IMR-90 (cell line): Measurements from ENCODE around the gene TBC1D8. TPM values are rescaled to one million over a fixed set of nuclear protein-coding genes. Genes with fewer than 3 reads are reported as not detected.

ENCODE experiments used
- ATAC-seq: fragments of 200-7000 bp; cut with Tn5 transposase; 2 replicates; pipeline ENCODE4 v1.9.1; 2020; ENCODE audit warnings: low read depth, mild to moderate bottlenecking, moderate library complexity
- BruUV-seq: library from RNA; stranded (reverse); fragments of 400-500 nt; replicated peaks from 2 replicates; lab custom pipeline; 2021; lab: Mats Ljungman, UMichigan
- CTCF ChIA-PET: fragments of 300-600 bp; formaldehyde crosslinking; extraction: SDS; loops from one replicate; lab custom pipeline; 2021; ENCODE audit warnings: antibody characterized with exemption; lab: Yijun Ruan, JAX
- POLR2A ChIA-PET: fragments of 300-600 bp; sonication (Branson Sonifier 250); formaldehyde crosslinking; loops from one replicate; lab custom pipeline; 2022; ENCODE audit warnings: antibody characterized with exemption; ENCODE audit not compliant: unreplicated experiment; lab: Charles Lee
- DNase-seq: peaks from one replicate; pipeline ENCODE4 v3.0.0; 2013
- H2AFZ ChIP-seq: replicated peaks from 2 replicates; pipeline ENCODE3; 2013; ENCODE audit warnings: low read length, mild to moderate bottlenecking; ENCODE audit not compliant: poor library complexity
- H2AK5ac ChIP-seq: 2 replicates; pipeline ENCODE4 v1.6.1; 2013; ENCODE audit warnings: low read depth, low read length, inconsistent platforms
- H2AK9ac ChIP-seq: replicated peaks from 2 replicates; pipeline ENCODE3; 2013; ENCODE audit warnings: mild to moderate bottlenecking, low read depth, low read length, moderate library complexity; ENCODE audit not compliant: poor library complexity
- H2BK120ac ChIP-seq: 2 replicates; pipeline ENCODE4 v1.6.1; 2013; ENCODE audit warnings: low read depth, low read length, inconsistent platforms
- H2BK15ac ChIP-seq: 3 replicates; pipeline ENCODE4 v1.6.1; 2013; ENCODE audit warnings: low read depth, low read length, inconsistent platforms
- H2BK20ac ChIP-seq: 2 replicates; pipeline ENCODE4 v1.6.1; 2013; ENCODE audit warnings: low read depth, mild to moderate bottlenecking, inconsistent platforms, low read length, moderate library complexity
- H2BK5ac ChIP-seq: 2 replicates; pipeline ENCODE4 v1.6.1; 2013; ENCODE audit warnings: mild to moderate bottlenecking, low read depth, low read length, inconsistent platforms; ENCODE audit not compliant: poor library complexity, severe bottlenecking
- H3K14ac ChIP-seq: replicated peaks from 2 replicates; pipeline ENCODE4 v1.6.1; 2013; ENCODE audit warnings: low read depth, low read length, inconsistent platforms
- H3K18ac ChIP-seq: 2 replicates; pipeline ENCODE4 v1.6.1; 2013; ENCODE audit warnings: low read depth, low read length, control low read depth
- H3K23ac ChIP-seq: 2 replicates; pipeline ENCODE4 v1.6.1; 2013; ENCODE audit warnings: low read depth, low read length, inconsistent platforms
- H3K27ac ChIP-seq: 2 replicates; pipeline ENCODE4 v1.5.1; 2013; ENCODE audit warnings: mild to moderate bottlenecking, control low read depth, low read length; ENCODE audit not compliant: insufficient read depth
- H3K27me3 ChIP-seq: 2 replicates; pipeline ENCODE4 v1.6.1; 2013; ENCODE audit warnings: low read length; ENCODE audit not compliant: control insufficient read depth, insufficient read depth
- H3K36me3 ChIP-seq: 2 replicates; pipeline ENCODE4 v1.6.1; 2013; ENCODE audit warnings: low read length, mixed read lengths; ENCODE audit not compliant: control insufficient read depth, insufficient read depth
- H3K4ac ChIP-seq: 2 replicates; pipeline ENCODE4 v1.6.1; 2013; ENCODE audit warnings: low read depth, low read length, inconsistent platforms
- H3K4me1 ChIP-seq: 2 replicates; pipeline ENCODE4 v1.6.1; 2013; ENCODE audit warnings: low read length, mixed read lengths; ENCODE audit not compliant: control insufficient read depth, insufficient read depth
- H3K4me2 ChIP-seq: 2 replicates; pipeline ENCODE4 v1.6.1; 2013; ENCODE audit warnings: low read depth, mild to moderate bottlenecking, control low read depth, low read length, moderate library complexity
- H3K4me3 ChIP-seq: 2 replicates; pipeline ENCODE4 v1.5.1; 2013; ENCODE audit warnings: low read depth, mild to moderate bottlenecking, control low read depth, low read length, moderate library complexity; ENCODE audit not compliant: insufficient read depth
- H3K56ac ChIP-seq: 2 replicates; pipeline ENCODE4 v1.6.1; 2013; ENCODE audit warnings: low read length, inconsistent platforms; ENCODE audit not compliant: insufficient read depth; ENCODE audit errors: extremely low read depth
- H3K79me1 ChIP-seq, 2 experiments: 2 replicates each; pipeline ENCODE4 v1.6.1; 2013; ENCODE audit warnings: low read length in 2 of 2, inconsistent platforms in 1 of 2, low read depth in 1 of 2
- H3K9ac ChIP-seq: 2 replicates; pipeline ENCODE4 v1.6.1; 2013; ENCODE audit warnings: low read depth, low read length, control low read depth
- H3K9me1 ChIP-seq: 2 replicates; pipeline ENCODE4 v1.6.1; 2013; ENCODE audit warnings: low read length, inconsistent platforms; ENCODE audit not compliant: insufficient read depth
- H3K9me3 ChIP-seq: 2 replicates; pipeline ENCODE4 v1.6.1; 2013; ENCODE audit warnings: low read length; ENCODE audit not compliant: control insufficient read depth, insufficient read depth
- H4K20me1 ChIP-seq: 2 replicates; pipeline ENCODE4 v1.6.1; 2013; ENCODE audit warnings: low read length, inconsistent platforms; ENCODE audit not compliant: insufficient read depth
- H4K5ac ChIP-seq: 2 replicates; pipeline ENCODE4 v1.6.1; 2013; ENCODE audit warnings: mild to moderate bottlenecking, low read depth, low read length, control low read depth
- H4K8ac ChIP-seq, 2 experiments: 2 replicates each; pipeline ENCODE4 v1.6.1; 2013; ENCODE audit warnings: low read depth in 2 of 2, low read length in 2 of 2, control low read depth in 1 of 2, inconsistent platforms in 1 of 2
- H4K91ac ChIP-seq: 2 replicates; pipeline ENCODE4 v1.6.1; 2013; ENCODE audit warnings: low read depth, low read length, inconsistent platforms; ENCODE audit not compliant: insufficient read depth
- BHLHE40 ChIP-seq: fragments of 150-350 bp; IDR thresholded peaks from 2 replicates; pipeline ENCODE4 v1.6.1; 2016; ENCODE audit warnings: mild to moderate bottlenecking, low read depth, low read length
- ELK1 ChIP-seq: fragments of 150-350 bp; IDR thresholded peaks from 2 replicates; pipeline ENCODE4 v1.6.1; 2016; ENCODE audit warnings: low read depth, mild to moderate bottlenecking, low read length, moderate library complexity, borderline replicate concordance
- MXI1 ChIP-seq: IDR thresholded peaks from 2 replicates; pipeline ENCODE4 v1.6.1; 2012; ENCODE audit warnings: low read depth, mild to moderate bottlenecking, low read length, moderate library complexity, borderline replicate concordance
- NFE2L2 ChIP-seq: fragments of 150-350 bp; IDR thresholded peaks from 2 replicates; pipeline ENCODE4 v1.6.1; 2016; ENCODE audit warnings: low read depth, mild to moderate bottlenecking, low read length
- USF2 ChIP-seq: fragments of 150-350 bp; IDR thresholded peaks from 2 replicates; pipeline ENCODE4 v1.6.1; 2017; ENCODE audit warnings: mild to moderate bottlenecking, antibody characterized with exemption, low read length, low read depth
- WGBS, 2 experiments: methylation state at CpG; one replicate each; pipeline versions ENCODE4 v1.1.5 to v1.1.7; 2013; ENCODE audit warnings: missing lambda C conversion rate in 2 of 2; ENCODE audit not compliant: insufficient read length in 1 of 2; ENCODE audit errors: extremely low coverage in 2 of 2; 5-methylcytosine and 5-hydroxymethylcytosine counted together
- dilution Hi-C: fragments of 300-500 bp; cut with HindIII; formaldehyde crosslinking; loops from one replicate; pipeline ENCODE4 v1.14.3; 2018; ENCODE audit warnings: low sequenced_read_pairs; ENCODE audit not compliant: unreplicated experiment
- in situ Hi-C: fragments of 300-500 bp; cut with MboI; formaldehyde crosslinking; loops from 3 replicates; pipeline ENCODE4 v1.14.3; 2019; ENCODE audit warnings: low sequenced_read_pairs, inconsistent platforms, mixed read lengths
- intact Hi-C: fragments of 100-400 bp; cut with micrococcal nuclease; formaldehyde crosslinking; loops from 2 replicates; pipeline ENCODE4 v1.10.0; 2022
- polyA plus RNA-seq, 3 experiments: library from polyadenylated mRNA; depleted of rRNA; stranded (reverse); fragments of >200 nt; gene quantifications; 2 replicates each; pipeline ENCODE4 v1.2.3, GENCODE V29; 2012; ENCODE audit warnings: low replicate concordance in 1 of 3
- total RNA-seq: library from RNA; depleted of rRNA; stranded (reverse); fragments of >200 nt; gene quantifications from 2 replicates; pipeline ENCODE4 v1.2.3, GENCODE V29; 2012

The TBC1D8 gene
- total and polyA plus RNA-seq, 2 of the 4 experiments (the other 2 are of a cell fraction), result 1.3 to 1.5 TPM

GRCh38 chr2:101023327-101024107, 127.7 kb downstream of the TBC1D8 start:
- no peak overlapping the region for H2BK5ac ChIP-seq
- H3K23ac ChIP-seq, result no peak overlapping the region
- H3K27ac ChIP-seq, result no peak overlapping the region
- TF ChIP-seq ELK1 (no peak), MXI1 (no peak), BHLHE40 (no peak), NFE2L2 (no peak), USF2 (no peak)
- no CpG with 5 or more reads among the region's 6 CpGs for WGBS, 2 experiments
- H3K79me1 ChIP-seq, result peaks cover 0 to 14% of the 10 kb centered on the region in 2 experiments; a peak in 2 of 4 replicates
- no peak overlapping the region for H2BK15ac ChIP-seq
- in situ Hi-C loops, result no loop called here
- H2BK120ac ChIP-seq, result no peak overlapping the region
- ChIA-PET POLR2A (no interaction called here), CTCF (no interaction called here)
- H3K4me1 ChIP-seq, result no peaks in the 10 kb centered on the region
- H3K9ac ChIP-seq, result no peak overlapping the region
- H3K27me3 ChIP-seq, result no peaks in the 10 kb centered on the region
- no peak overlapping the region for H4K8ac ChIP-seq
- BruUV-seq, result no TSS peak
- H3K14ac ChIP-seq, result no peak overlapping the region
- no peak overlapping the region for H2BK20ac ChIP-seq
- no peak overlapping the region for H3K56ac ChIP-seq
- H3K18ac ChIP-seq, result no peak overlapping the region
- H2AK5ac ChIP-seq, result no peak overlapping the region
- intact Hi-C loops, result no loop called here
- peaks cover 20% of the 10 kb centered on the region for H3K36me3 ChIP-seq
- ATAC-seq, result no peak
- no peak overlapping the region for H4K91ac ChIP-seq
- H3K4ac ChIP-seq, result no peak overlapping the region
- H3K9me1 ChIP-seq, result peaks cover 4% of the 10 kb centered on the region; the same call in 1 of the 2 replicates
- H2AK9ac ChIP-seq, result no peak overlapping the region
- H2AFZ ChIP-seq, result no peak overlapping the region
- H3K4me3 ChIP-seq, result no peak overlapping the region
- H3K9me3 ChIP-seq, result no peaks in the 10 kb centered on the region
- no peak overlapping the region for H4K5ac ChIP-seq
- dilution Hi-C loops, result no loop called here
- no peak overlapping the region for H3K4me2 ChIP-seq
- no peaks in the 10 kb centered on the region for H4K20me1 ChIP-seq
- no peak for DNase-seq
